Ovary (tissue), 3 donors: ENCODE results near the gene MEGF6.

Experiments used
- EP300 ChIP-seq: sonication (generic); formaldehyde crosslinking; IDR thresholded peaks from one replicate; pipeline ENCODE4 v1.6.1; 2017; ENCODE audit warnings: antibody characterized with exemption
- POLR2A ChIP-seq: fragments of 450-650 bp; IDR thresholded peaks from one replicate; pipeline ENCODE4 v1.6.1; 2017; ENCODE audit warnings: antibody characterized with exemption, mild to moderate bottlenecking, moderate library complexity
- TF ChIP-seq, protein P1 (sequence below), 3 donors: fragments of 450-650 bp in 2 of 3; fragments of 200-600 bp in 1 of 3; IDR thresholded peaks; one replicate each; pipeline versions ENCODE4 v1.5.1 to v1.8.0; 2016 to 2022; ENCODE audit warnings: antibody characterized with exemption in 3 of 3, mild to moderate bottlenecking in 1 of 3
- donor health status: DM: no; HTN: no; CAD: no.

DNA sequence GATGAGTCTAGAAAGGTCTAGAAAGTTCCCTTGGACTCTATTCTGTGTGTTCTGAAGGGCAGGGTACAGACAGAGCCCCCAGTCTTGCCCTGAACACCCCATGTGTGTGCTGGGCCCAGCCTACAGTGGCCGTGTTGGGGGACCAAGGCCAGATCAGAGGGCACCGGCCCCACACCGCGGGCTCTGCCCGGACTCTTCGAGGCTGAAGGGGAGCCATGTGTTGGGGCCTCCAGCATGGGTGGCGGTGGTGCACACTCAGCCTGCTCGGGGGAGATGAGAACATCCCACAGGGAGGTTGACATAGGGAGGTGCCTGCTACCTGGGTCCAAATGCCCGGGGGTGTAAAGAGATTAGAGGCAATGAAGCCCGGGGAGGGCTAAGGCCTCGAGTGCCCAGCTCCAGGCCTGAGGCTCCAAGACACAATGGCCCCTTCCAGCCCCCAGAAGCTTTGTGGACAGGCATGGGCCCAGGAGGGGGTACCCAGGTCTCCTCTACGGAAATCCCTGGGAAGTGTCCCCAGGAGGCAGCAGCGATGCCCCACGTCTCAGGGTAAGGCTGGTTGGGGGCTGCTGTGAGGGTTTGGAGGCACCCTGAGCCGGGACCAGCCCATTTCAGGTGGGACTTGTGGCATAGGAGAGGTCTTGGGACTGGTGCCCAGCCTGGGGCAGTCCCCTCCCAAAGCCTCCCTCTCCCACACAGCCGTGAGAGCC lies 144.8 kb downstream of the MEGF6 start:
- TF ChIP-seq, protein P1, sequence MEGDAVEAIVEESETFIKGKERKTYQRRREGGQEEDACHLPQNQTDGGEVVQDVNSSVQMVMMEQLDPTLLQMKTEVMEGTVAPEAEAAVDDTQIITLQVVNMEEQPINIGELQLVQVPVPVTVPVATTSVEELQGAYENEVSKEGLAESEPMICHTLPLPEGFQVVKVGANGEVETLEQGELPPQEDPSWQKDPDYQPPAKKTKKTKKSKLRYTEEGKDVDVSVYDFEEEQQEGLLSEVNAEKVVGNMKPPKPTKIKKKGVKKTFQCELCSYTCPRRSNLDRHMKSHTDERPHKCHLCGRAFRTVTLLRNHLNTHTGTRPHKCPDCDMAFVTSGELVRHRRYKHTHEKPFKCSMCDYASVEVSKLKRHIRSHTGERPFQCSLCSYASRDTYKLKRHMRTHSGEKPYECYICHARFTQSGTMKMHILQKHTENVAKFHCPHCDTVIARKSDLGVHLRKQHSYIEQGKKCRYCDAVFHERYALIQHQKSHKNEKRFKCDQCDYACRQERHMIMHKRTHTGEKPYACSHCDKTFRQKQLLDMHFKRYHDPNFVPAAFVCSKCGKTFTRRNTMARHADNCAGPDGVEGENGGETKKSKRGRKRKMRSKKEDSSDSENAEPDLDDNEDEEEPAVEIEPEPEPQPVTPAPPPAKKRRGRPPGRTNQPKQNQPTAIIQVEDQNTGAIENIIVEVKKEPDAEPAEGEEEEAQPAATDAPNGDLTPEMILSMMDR (IDR thresholded peaks at IDR 0.05) = no peak
- TF ChIP-seq EP300 (no peak), POLR2A (no peak)
